Testis (tissue), 3 donors: Measurements from ENCODE around the gene LRRTM3. TPM values are rescaled to one million over a fixed set of nuclear protein-coding genes. Genes with fewer than 3 reads are reported as not detected.

Experiments
- DNase-seq: peaks from one replicate; pipeline ENCODE4 v3.0.0-alpha.2; 2019
- H3K27ac ChIP-seq, 2 donors: fragments of 200-600 bp; sonication (generic); one replicate each; pipeline ENCODE4 v1.5.1; 2019
- H3K27me3 ChIP-seq: fragments of 200-600 bp; sonication (generic); one replicate; pipeline ENCODE4 v1.5.1; 2019
- H3K36me3 ChIP-seq: fragments of 200-600 bp; sonication (generic); one replicate; pipeline ENCODE4 v1.5.1; 2017; ENCODE audit warnings: low read depth; ENCODE audit errors: missing control alignments
- H3K4me1 ChIP-seq: fragments of 200-600 bp; sonication (generic); one replicate; pipeline ENCODE4 v1.5.1; 2019
- H3K4me3 ChIP-seq, 2 donors: fragments of 200-600 bp; sonication (generic); one replicate each; pipeline ENCODE4 v1.5.1; 2017 to 2019
- H3K9me3 ChIP-seq: fragments of 200-600 bp; sonication (generic); one replicate; pipeline ENCODE4 v1.5.1; 2017
- CTCF ChIP-seq, 3 experiments: fragments of 450-650 bp in 2 of 3; fragments of 200-600 bp in 1 of 3; sonication (generic) in 1 of 3; IDR thresholded peaks; one replicate each; pipeline ENCODE4 v1.5.1; 2016 to 2019; ENCODE audit warnings: antibody characterized with exemption in 3 of 3, mild to moderate bottlenecking in 2 of 3, moderate library complexity in 1 of 3
- POLR2A ChIP-seq: fragments of 450-650 bp; IDR thresholded peaks from one replicate; pipeline ENCODE4 v1.6.1; 2017; ENCODE audit warnings: antibody characterized with exemption, mild to moderate bottlenecking, moderate library complexity
- WGBS, 2 donors: methylation state at CpG; one replicate each; pipeline ENCODE4 v1.1.5; 2018; 5-methylcytosine and 5-hydroxymethylcytosine counted together
- intact Hi-C: fragments of 100-400 bp; cut with DNase I; formaldehyde crosslinking; loops from one replicate; pipeline ENCODE4 v1.15.1; 2023; ENCODE audit warnings: low total_unique reads
- polyA plus RNA-seq: library from polyadenylated mRNA; stranded (reverse); fragments of 350-450 nt; fragmentation: Illumina TruSeq; extraction: RNeasy Lipid Tissue Mini Kit (QIAGEN cat#74804); gene quantifications from one replicate; pipeline ENCODE4 v1.2.3, GENCODE V29; 2014; ENCODE audit warnings: low read depth, low replicate concordance; ENCODE audit not compliant: insufficient read depth
- total RNA-seq, 2 donors: library from RNA; depleted of rRNA; stranded (reverse); fragments of >200 nt; gene quantifications; one replicate each; pipeline ENCODE4 v1.2.3, GENCODE V29; 2016

LRRTM3 gene
- total and polyA plus RNA-seq, 3 donors from 2014 or later = 0.94 to 14.0 (median 10.5) TPM

- H3K27me3 ChIP-seq = no peaks in the 10 kb centered on the region
- intact Hi-C loops = no loop called here
- no peak overlapping the region for H3K4me3 ChIP-seq
- no peaks in the 10 kb centered on the region for H3K4me1 ChIP-seq
- no peak for DNase-seq
- TF ChIP-seq POLR2A (no peak), CTCF (IDR thresholded peaks at IDR 0.05) (no peak)
- H3K27ac ChIP-seq = no peak overlapping the region
- WGBS, 2 donors = 28 to 33% methylated on average over 2 of the region's 2 CpGs
- H3K36me3 ChIP-seq = no peaks in the 10 kb centered on the region
- H3K9me3 ChIP-seq = no peaks in the 10 kb centered on the region
Measured at GRCh38 chr10:67086327-67087134, 160.7 kb downstream of the LRRTM3 start.

GRCh38 chr10:67087135-67087425 lies 161.2 kb downstream of the LRRTM3 start:
- no peaks in the 10 kb centered on the region for H3K27me3 ChIP-seq
- H3K4me3 ChIP-seq = no peak overlapping the region
- no peak overlapping the region for H3K27ac ChIP-seq
- H3K36me3 ChIP-seq = no peaks in the 10 kb centered on the region
- TF ChIP-seq POLR2A (no peak), CTCF (IDR thresholded peaks at IDR 0.05) (no peak)
- DNase-seq = no peak
- intact Hi-C loops = no loop called here
- no peaks in the 10 kb centered on the region for H3K9me3 ChIP-seq
- H3K4me1 ChIP-seq = no peaks in the 10 kb centered on the region

- 59 to 71% methylated on average over 1 of the region's 1 CpG for WGBS, 2 donors
- no peak for DNase-seq
Measured at GRCh38 chr10:67088036-67088435, 162.2 kb downstream of the LRRTM3 start.

GRCh38 chr10:67095531-67095930 lies 169.7 kb downstream of the LRRTM3 start:
- Histone ChIP-seq H3K27ac (no peak overlapping the region), H3K4me1 (peaks cover 7% of the 10 kb centered on the region), H3K9me3 (no peaks in the 10 kb centered on the region), H3K27me3 (no peaks in the 10 kb centered on the region), H3K36me3 (no peaks in the 10 kb centered on the region), H3K4me3 (no peak overlapping the region)
- TF ChIP-seq POLR2A (no peak), CTCF (IDR thresholded peaks at IDR 0.05) (no peak)
- intact Hi-C loops = no loop called here
- WGBS, 2 donors = 49 to 71% methylated on average over 2 of the region's 2 CpGs
- no peak for DNase-seq

More at GRCh38 chr10:67088036-67088435, 162.2 kb downstream of the LRRTM3 start:
- H3K4me3 ChIP-seq = no peak overlapping the region
- no peaks in the 10 kb centered on the region for H3K9me3 ChIP-seq
- no peaks in the 10 kb centered on the region for H3K4me1 ChIP-seq
- intact Hi-C loops = no loop called here
- H3K27me3 ChIP-seq = no peaks in the 10 kb centered on the region
- TF ChIP-seq CTCF (IDR thresholded peaks at IDR 0.05) (no peak), POLR2A (no peak)
- H3K36me3 ChIP-seq = no peaks in the 10 kb centered on the region
- no peak overlapping the region for H3K27ac ChIP-seq

DNA sequence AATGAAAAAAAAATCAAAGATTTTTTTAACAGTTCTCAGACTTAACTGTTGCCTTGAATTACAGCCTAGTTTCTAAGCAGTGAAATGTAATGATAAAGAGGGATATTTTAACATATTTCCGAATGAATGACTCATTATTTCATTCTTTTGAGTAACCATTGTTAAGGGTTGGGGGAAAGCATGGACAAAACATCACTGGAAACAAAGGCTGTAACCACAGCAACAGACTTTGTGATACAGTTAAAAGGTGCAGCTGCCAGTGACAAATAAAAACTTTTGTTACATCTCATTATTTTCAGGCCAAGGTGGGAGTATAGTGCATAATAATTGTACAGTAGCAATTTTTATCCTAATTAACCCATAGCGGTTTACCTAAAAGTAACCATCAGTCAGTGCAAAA lies 172.6 kb downstream of the LRRTM3 start:
- no peaks in the 10 kb centered on the region for H3K36me3 ChIP-seq
- intact Hi-C loops = no loop called here
- no peak for TF ChIP-seq CTCF (IDR thresholded peaks at IDR 0.05)
- no peak for TF ChIP-seq POLR2A
- no peak for DNase-seq
- 29 to 38% methylated on average over 2 of the region's 2 CpGs for WGBS, 2 donors
- H3K27ac ChIP-seq = no peak overlapping the region
- no peaks in the 10 kb centered on the region for H3K9me3 ChIP-seq
- no peaks in the 10 kb centered on the region for H3K27me3 ChIP-seq
- peaks cover 7% of the 10 kb centered on the region for H3K4me1 ChIP-seq
- no peak overlapping the region for H3K4me3 ChIP-seq
